TTC549 (cell line): ENCODE measurements around the gene IDI1.

Source experiments
- FAIRE-seq: peaks from 2 replicates; lab custom pipeline; 2012; peaks lifted over from hg19 to GRCh38; lab: Jason Lieb, UNC

IDI1 gene

GRCh38 chr10:992871-993270 lies 56.0 kb downstream of the IDI1 start:
- FAIRE-seq = no peak

DNA sequence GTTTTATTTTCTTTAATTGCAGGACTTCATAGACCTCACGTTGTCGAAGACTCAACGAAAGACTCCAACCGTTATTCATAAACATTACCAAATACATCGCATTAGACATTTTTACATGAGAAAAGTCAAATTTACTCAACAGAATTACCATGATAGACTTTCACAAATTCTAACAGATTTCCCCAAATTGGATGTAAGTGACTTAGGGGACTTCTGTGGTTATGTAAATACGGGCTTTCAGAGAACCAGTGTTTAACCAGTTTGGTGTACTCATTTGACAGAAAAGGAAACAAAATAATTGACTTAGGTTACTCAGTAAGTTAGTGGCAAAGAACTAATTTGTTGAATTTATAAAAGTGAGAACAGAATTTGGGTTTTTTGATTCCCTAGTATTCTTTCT lies 56.5 kb downstream of the IDI1 start:
- no peak for FAIRE-seq

DNA sequence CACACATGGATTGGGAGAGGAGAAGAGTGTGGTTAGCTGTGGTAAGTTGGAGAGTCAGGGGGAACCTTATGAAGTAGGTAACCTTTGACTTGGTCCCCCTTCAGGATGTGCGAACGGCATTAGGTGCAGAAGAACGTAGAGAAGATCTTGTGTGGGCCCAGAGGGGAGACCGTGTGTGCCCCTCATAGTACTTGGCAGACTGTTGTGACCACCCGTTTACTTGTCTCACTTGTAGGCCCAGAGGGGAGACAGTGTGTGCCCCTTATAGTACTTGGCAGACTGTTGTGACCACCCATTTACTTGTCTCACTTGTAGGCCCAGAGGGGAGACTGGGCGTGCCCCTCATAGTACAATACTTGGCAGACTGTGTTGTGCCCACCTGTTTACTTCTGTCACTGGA lies 58.1 kb downstream of the IDI1 start:
- no peak for FAIRE-seq
